CD4-positive, alpha-beta T cell treated with Interleukin-1 beta for 1 hour (primary cell): ENCODE results near the gene HIPK2.

Experiments used
- DNase-seq, 2 donors: peaks; one replicate each; pipeline ENCODE4 v3.0.0-alpha.2; 2020 to 2022

The HIPK2 gene

GRCh38 chr7:139645572-139646523 is 131.9 kb downstream of the HIPK2 start:
- peak; percentile 78 to 80 for DNase-seq

- no peak for DNase-seq
Measured at GRCh38 chr7:139643951-139644585, 133.7 kb downstream of the HIPK2 start.

DNA sequence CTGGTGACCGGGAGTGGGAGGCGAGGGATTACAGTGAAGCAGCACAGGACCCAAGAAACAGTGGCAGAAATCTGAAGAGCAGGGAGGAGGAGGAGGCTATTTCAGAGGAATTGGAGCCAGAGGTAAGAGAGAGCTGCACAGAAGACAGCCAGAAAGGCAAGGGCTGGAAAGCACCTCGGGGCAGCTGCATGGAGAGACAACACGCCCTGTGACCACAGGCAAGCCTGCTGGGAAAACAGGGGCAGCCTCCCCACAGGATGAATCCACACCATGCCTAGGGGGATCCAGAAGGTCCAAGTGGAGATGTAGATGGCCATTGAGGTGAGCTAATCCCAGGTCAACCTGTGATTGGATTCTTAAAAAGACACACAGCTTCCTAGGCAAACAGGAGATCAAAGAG is 135.5 kb downstream of the HIPK2 start:
- DNase-seq = no peak

DNA sequence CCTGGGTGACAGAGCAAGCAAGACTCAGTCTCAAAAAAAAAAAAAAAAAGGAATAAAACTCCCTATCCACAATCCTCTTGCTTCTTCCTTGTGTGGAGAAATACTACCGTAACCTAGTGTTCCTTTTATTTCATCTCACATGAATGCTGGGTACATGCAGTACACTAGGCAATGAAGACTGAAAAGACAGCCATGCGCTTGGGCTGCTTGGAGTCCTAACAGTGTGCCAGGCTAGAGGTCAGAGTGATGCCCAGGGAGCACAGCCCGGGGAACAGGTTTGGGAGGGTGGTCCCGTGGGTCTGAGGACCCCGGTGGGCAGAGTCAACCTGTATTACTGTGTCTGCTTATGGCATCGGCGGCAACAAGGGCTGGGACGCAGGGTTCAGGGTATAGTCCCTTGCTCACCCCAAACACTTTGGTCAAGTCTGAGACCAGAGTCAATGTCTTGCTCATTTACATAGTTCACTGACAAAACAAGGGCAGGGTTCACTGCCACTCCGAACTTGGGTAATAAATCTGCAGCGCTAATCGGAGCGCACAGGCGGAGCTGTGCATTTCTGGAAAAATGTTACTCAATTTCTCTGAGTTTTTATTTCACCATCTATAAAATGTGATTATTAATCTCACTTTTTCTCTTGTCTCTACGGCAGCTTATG is 136.3 kb downstream of the HIPK2 start:
- no peak for DNase-seq

GRCh38 chr7:139640681-139641080 is 137.1 kb downstream of the HIPK2 start:
- DNase-seq = no peak

- no peak for DNase-seq
Measured at GRCh38 chr7:139639563-139639962, 138.2 kb downstream of the HIPK2 start.

GRCh38 chr7:139635526-139636302 is 142.1 kb downstream of the HIPK2 start:
- peak; percentile 43 to 84 for DNase-seq

- DNase-seq = no peak
Measured at GRCh38 chr7:139634087-139634486, 143.7 kb downstream of the HIPK2 start.

DNA sequence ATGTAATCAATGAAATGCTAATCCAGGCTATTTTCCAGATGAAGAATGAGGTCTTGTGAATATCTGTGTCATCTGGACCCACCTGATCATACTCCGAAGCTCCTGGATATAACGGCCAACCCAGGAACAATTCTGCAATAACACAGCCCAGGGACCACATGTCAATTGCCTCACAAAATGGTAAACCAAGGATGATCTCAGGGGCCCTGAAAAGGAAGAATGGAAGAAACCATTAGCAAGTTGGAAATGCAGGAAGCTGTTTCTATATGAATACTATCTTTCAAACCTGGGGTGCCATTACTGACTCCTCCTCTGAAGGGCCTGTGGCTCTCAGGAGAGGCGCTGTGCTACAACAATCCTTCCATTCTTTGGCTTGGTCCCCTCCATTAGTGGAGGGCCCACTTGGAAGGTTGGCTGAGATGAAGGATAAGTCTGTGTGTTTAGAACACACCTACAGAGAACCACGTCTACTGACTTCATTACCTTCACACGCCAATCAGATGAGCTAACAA is 146.2 kb downstream of the HIPK2 start:
- DNase-seq = no peak

DNA sequence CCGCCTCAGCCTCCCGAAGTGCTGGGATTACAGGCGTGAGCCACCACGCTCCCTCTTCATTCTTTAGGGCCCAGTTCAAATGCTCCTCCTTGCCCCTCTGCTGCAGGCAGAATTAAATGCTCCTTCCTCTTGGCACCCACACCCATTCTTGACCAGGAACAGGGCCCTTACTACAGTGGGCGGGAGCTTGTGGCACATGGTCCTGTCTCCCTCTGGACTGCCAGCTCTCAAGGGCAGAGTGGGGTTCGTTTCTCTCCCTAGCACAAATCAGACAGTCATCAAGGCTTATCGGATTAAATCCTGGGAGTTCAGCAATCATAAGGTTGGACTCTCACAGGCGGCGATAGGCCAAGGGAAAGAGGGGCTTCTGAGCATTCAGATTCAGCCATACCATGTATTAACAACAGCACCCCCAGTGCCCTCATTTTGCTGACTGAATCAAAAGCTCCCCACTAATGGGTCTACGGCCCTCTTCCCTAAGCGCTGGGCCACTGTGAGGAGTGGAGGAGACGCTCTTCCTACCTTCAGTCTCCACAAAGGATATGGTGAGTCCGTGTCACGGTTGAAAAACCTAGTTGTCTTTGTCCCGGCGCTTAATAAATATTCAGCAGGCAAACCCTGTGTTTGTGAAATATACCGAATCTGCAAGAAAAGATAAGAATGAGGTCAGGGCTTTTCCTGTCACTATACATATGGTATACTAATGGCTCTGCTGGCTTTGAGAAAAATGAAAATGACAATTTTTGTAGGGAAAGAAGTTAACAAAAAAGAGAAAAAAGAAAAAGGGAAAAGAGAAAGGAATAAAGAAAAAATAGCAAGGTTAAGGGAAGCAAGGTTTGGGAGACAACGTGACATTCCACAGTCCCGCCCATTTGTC is 146.9 kb downstream of the HIPK2 start:
- DNase-seq = no peak

GRCh38 chr7:139629392-139630082 is 148.3 kb downstream of the HIPK2 start:
- DNase-seq = no peak

DNA sequence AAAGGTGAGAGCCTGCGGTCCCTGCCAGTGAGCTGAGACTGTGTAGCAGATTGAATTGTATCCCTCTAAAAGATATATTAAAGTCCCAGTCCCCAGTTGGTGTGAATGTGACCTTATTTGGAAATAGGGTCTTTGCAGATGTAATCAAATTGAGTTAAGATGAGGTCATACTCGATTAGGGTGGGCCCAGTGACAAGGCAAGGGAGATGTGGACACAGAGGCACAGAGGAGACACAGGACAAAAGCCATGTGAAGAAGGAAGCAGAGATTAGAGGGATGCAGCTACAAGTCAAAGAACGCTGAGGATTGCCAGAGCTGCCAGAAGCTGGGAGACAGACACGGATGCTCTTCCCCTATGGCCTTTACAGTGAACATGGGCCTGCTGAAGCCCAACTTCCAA is 150.0 kb downstream of the HIPK2 start:
- DNase-seq = no peak

DNA sequence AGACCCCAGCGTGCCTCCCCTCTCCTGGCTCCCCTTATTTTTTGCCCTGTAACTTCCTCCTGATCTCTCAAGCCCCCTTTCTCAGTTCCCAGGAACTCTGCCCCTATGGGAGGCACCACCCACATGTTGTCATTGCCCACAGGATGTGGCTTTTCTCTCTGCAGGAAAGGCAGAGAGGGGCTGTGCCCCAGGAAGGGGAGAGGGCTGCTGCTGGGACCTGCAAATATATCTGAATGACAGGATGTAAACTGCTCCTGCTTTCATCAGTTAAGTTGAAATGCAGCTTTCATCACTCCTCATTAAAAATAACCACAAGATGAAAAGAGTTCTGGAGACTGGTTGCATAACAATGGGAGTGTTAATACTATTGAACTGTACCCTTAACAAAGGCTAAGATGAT is 151.0 kb downstream of the HIPK2 start:
- DNase-seq = peak; percentile 24 to 31

DNA sequence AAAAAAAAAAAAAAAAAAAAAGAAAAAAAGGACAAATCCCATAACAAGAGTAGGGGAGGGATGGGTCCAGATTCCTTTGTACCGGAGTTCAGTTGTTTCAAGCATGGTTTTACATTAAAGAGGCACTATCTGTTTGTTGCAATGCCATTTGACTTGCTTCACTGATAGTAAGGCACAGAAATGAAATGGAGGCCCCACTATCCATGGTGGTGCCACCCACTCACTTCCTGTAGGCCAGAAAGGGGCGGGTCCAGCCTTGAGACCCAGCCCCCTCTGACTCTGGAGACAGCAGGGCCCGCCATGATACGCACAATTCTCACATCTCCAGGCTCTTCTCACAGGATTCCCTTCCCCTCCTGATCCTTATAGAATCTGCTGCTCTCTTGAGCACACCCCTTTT is 154.3 kb downstream of the HIPK2 start:
- no peak for DNase-seq

DNA sequence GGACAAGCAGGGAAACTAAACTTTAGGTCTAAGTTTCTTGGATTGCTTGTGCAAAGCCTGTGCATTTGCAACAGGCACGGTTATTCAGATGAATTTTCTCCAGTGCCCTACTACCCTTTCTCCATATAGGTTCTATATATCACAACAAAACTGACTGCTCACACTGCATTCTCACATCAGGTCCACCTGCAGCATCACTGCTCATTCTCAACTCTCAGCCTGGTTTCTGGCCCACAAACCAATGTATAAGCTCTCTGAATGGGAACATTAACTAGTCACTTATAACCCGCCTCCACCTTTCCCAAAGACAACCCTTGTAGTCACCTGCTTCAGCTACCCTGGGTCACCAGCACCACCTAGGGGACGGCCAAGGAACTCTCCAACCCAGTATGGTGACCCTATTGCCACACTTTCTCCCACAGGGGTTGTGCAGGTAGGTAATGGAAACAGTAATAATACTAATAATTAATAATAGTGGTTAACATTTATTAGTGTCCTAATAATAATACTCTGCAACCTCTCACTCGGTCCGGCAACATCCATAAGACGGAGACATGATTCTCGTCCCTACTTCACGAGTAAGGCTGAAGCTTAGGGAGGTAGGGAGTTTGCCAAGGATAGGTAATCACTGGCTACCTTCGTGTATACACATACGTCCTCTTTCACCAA is 157.0 kb downstream of the HIPK2 start:
- DNase-seq = peak; percentile 33 to 48

DNA sequence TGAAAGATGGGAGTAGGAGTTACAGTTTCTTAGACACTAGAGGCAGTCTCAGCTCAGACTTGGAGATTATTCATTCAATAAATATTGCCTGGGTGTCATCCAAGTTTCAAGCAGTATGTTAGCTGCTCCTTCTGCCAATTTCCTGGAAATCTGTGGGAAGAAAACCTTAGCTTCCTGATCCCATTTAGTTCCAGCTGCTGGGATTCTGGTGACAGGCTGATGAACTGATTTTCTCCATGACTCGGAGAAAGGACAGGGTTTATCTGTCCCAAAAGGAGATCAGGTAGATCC is 158.5 kb downstream of the HIPK2 start:
- no peak for DNase-seq

GRCh38 chr7:139618482-139619366 is 159.1 kb downstream of the HIPK2 start:
- DNase-seq = peak; percentile 31 to 38

- no peak for DNase-seq
Measured at GRCh38 chr7:139617074-139617473, 160.7 kb downstream of the HIPK2 start.

GRCh38 chr7:139614886-139615285 is 162.9 kb downstream of the HIPK2 start:
- DNase-seq = no peak
